Endothelial cell of hepatic sinusoid (primary cell): ENCODE data around the gene SPECC1.
"Not testable (repeated sequence)": the region's sequence is repeated elsewhere in the genome, so short reads cannot be mapped to it uniquely, and the experiment has no call there.

Source experiments
- in situ Hi-C: cut with HindIII; loops from 2 replicates; pipeline ENCODE4 v1.10.0; 2017; ENCODE audit warnings: low sequenced_read_pairs

The SPECC1 gene

GRCh38 chr17:20010099-20010863, 1.1 kb downstream of the SPECC1 start:
- in situ Hi-C loops, result no loop called here

GRCh38 chr17:20010936-20011335, 1.8 kb downstream of the SPECC1 start:
- in situ Hi-C loops, result no loop called here

- in situ Hi-C loops, result no loop called here
Observed at GRCh38 chr17:20012017-20012536, 2.9 kb downstream of the SPECC1 start.

- in situ Hi-C loops, result not testable (repeated sequence)
Observed at GRCh38 chr17:20016475-20016992, 7.4 kb downstream of the SPECC1 start.

GRCh38 chr17:20022701-20023100, 13.5 kb downstream of the SPECC1 start:
- in situ Hi-C loops, result no loop called here

GRCh38 chr17:20026960-20027359, 17.8 kb downstream of the SPECC1 start:
- in situ Hi-C loops, result no loop called here

GRCh38 chr17:20028443-20028842, 19.3 kb downstream of the SPECC1 start:
- in situ Hi-C loops, result no loop called here

GRCh38 chr17:20032636-20033035, 23.5 kb downstream of the SPECC1 start:
- in situ Hi-C loops, result no loop called here

GRCh38 chr17:20033415-20033814, 24.3 kb downstream of the SPECC1 start:
- in situ Hi-C loops, result no loop called here

GRCh38 chr17:20035501-20035900, 26.3 kb downstream of the SPECC1 start:
- in situ Hi-C loops, result no loop called here

GRCh38 chr17:20037286-20037685, 28.1 kb downstream of the SPECC1 start:
- in situ Hi-C loops, result not testable (repeated sequence)

GRCh38 chr17:20039037-20039436, 29.9 kb downstream of the SPECC1 start:
- in situ Hi-C loops, result no loop called here

GRCh38 chr17:20040216-20040615, 31.1 kb downstream of the SPECC1 start:
- in situ Hi-C loops, result no loop called here

- in situ Hi-C loops, result no loop called here
Observed at GRCh38 chr17:20043021-20043420, 33.9 kb downstream of the SPECC1 start.

GRCh38 chr17:20045476-20045875, 36.3 kb downstream of the SPECC1 start:
- in situ Hi-C loops, result no loop called here

GRCh38 chr17:20046629-20047028, 37.5 kb downstream of the SPECC1 start:
- in situ Hi-C loops, result no loop called here

GRCh38 chr17:20051624-20052023, 42.5 kb downstream of the SPECC1 start:
- in situ Hi-C loops, result no loop called here

- in situ Hi-C loops, result no loop called here
Observed at GRCh38 chr17:20053361-20053964, 44.3 kb downstream of the SPECC1 start.

GRCh38 chr17:20059728-20060188, 50.6 kb downstream of the SPECC1 start:
- in situ Hi-C loops, result loop anchor here (10.0 kb wide), 1 partner anchor 55 kb away; no protein-coding TSS in a partner anchor

GRCh38 chr17:20063665-20064648, 54.8 kb downstream of the SPECC1 start:
- in situ Hi-C loops, result loop anchor here (10.0 kb wide), 1 partner anchor 51 kb away; no protein-coding TSS in a partner anchor
